Aorta (tissue), 5 donors: ENCODE data around the gene SLC49A3. TPM values are rescaled to one million over a fixed set of nuclear protein-coding genes. Genes with fewer than 3 reads are reported as not detected.
"Not testable (repeated sequence)": the region's sequence is repeated elsewhere in the genome, so short reads cannot be mapped to it uniquely, and the experiment has no call there.

Experiments used
- ATAC-seq: fragments of 200-7000 bp; cut with Tn5 transposase; one replicate; pipeline ENCODE4 v1.9.1; 2022; ENCODE audit warnings: moderate library complexity; ENCODE audit not compliant: low FRiP score
- DNase-seq, 2 donors: peaks; one replicate each; pipeline ENCODE4 v3.0.0-alpha.2; 2020
- H3K27ac ChIP-seq, 2 donors: one replicate each; pipeline ENCODE4 v1.5.1; 2013; ENCODE audit warnings: low read length in 2 of 2, mild to moderate bottlenecking in 2 of 2, moderate library complexity in 2 of 2, control low read depth in 1 of 2, inconsistent platforms in 1 of 2, low read depth in 1 of 2
- H3K27me3 ChIP-seq, 2 donors: one replicate each; pipeline ENCODE4 v1.6.1; 2013; ENCODE audit warnings: control low read depth in 1 of 2, low read length in 1 of 2, mild to moderate bottlenecking in 1 of 2, moderate library complexity in 1 of 2; ENCODE audit not compliant: insufficient read depth in 2 of 2, control insufficient read depth in 1 of 2
- H3K36me3 ChIP-seq, 2 donors: one replicate each; pipeline ENCODE4 v1.6.1; 2013; ENCODE audit warnings: control low read depth in 1 of 2, low read length in 1 of 2, mild to moderate bottlenecking in 1 of 2; ENCODE audit not compliant: insufficient read depth in 2 of 2, control insufficient read depth in 1 of 2
- H3K4me1 ChIP-seq, 2 donors: one replicate each; pipeline ENCODE4 v1.6.1; 2013; ENCODE audit warnings: low read length in 2 of 2, control low read depth in 1 of 2, mild to moderate bottlenecking in 1 of 2, moderate library complexity in 1 of 2; ENCODE audit not compliant: insufficient read depth in 2 of 2, control insufficient read depth in 1 of 2
- H3K4me3 ChIP-seq, 2 donors: one replicate each; pipeline ENCODE4 v1.5.1; 2013; ENCODE audit warnings: low read length in 2 of 2, control low read depth in 1 of 2, mild to moderate bottlenecking in 1 of 2
- H3K9me3 ChIP-seq: one replicate; pipeline ENCODE4 v1.6.1; 2013; ENCODE audit warnings: mild to moderate bottlenecking, low read length; ENCODE audit not compliant: control insufficient read depth
- WGBS, 2 donors: extraction: QIAGEN DNeasy Blood & Tissue Kit; methylation state at CpG; one replicate each; pipeline ENCODE4 v1.1.7; 2013; 5-methylcytosine and 5-hydroxymethylcytosine counted together
- intact Hi-C, 2 donors: fragments of 100-400 bp; cut with DNase I; formaldehyde crosslinking; loops; one replicate each; pipeline versions ENCODE4 v1.14.2 to v1.15.0; 2022
- polyA plus RNA-seq, 2 donors: library from polyadenylated mRNA; stranded (reverse); fragments of 200-250 nt; gene quantifications; one replicate each; pipeline ENCODE4 v1.2.3, GENCODE V29; 2013
- total RNA-seq, 2 donors: library from RNA; stranded (reverse); fragmentation: NEBNext Ultra II Directional; extraction: Animal tissue kit (Norgen Biotek cat#: 25700); gene quantifications; one replicate each; pipeline ENCODE4 v1.2.1, GENCODE V29; 2021
- donor health status: healthy with polysubstance abuse.
- donor health status: Bipolar disorder and iron deficiency.
- donor health status: DM: no; HTN: no; CAD: no.
- donor health status: DM: no; HTN: no; CAD: no.
- donor health status: DM: yes; HTN: yes; CAD: no.

The SLC49A3 gene
- total and polyA plus RNA-seq, 4 donors, result 3.0 to 22.9 (median 15.4) TPM

DNA sequence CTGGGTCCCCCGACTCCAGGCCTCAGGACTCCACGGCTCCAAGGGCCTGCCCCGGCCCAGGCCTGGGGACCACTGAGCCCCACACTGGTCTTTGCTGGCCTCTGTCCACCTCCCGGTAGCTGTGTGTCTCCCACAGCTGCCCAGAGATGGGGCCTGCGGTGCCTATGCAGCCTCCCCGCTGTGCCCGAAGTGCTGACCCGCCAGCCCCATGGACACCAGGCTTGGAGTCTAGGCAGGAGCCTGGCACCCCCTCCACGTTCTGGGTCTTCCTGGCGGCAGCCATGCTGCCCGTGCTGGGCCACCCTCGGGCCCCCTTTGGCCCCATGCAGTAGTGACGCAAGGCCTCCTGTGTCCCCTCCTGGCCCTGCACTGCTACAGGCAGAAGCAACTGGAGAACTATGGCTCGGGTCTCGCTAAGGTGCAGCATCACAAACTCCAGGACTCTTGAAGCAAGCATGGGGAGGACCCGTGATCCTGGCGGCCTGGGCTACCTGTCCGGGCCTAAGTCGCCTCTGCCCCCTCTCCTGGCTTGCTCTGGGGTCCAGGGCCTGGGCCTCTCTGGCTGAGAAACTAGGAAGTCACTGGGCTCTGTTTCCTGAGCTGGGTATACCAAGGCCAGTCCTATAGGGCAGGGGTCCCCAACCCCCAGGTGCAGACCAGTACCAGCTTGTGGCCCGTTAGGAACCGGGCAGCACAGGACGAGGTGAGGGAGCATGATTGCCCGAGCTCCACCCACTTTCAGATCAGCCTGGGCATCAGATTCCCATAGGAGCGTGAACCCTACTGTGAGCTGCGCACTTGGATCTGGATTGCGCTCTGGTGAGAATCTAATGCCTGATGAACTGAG is 13.7 kb downstream of the SLC49A3 start:
- Histone ChIP-seq H3K9me3 (no peaks in the 10 kb centered on the region), H3K4me3 (peak overlapping the region; percentile 75 to 85), H3K4me1 (no peaks in the 10 kb centered on the region), H3K36me3 (no peaks in the 10 kb centered on the region), H3K27ac (no peak overlapping the region), H3K27me3 (no peaks in the 10 kb centered on the region)
- ATAC-seq (peak; percentile 1), DNase-seq (peak; percentile 63 to 74)
- 65 to 69% methylated on average over 24 to 26 of the region's 26 CpGs for WGBS, 2 donors
- intact Hi-C loops, result loop anchor here in 1 of 2 donors (10.0 kb wide), 1 partner anchor 110 kb away; no protein-coding TSS in a partner anchor

DNA sequence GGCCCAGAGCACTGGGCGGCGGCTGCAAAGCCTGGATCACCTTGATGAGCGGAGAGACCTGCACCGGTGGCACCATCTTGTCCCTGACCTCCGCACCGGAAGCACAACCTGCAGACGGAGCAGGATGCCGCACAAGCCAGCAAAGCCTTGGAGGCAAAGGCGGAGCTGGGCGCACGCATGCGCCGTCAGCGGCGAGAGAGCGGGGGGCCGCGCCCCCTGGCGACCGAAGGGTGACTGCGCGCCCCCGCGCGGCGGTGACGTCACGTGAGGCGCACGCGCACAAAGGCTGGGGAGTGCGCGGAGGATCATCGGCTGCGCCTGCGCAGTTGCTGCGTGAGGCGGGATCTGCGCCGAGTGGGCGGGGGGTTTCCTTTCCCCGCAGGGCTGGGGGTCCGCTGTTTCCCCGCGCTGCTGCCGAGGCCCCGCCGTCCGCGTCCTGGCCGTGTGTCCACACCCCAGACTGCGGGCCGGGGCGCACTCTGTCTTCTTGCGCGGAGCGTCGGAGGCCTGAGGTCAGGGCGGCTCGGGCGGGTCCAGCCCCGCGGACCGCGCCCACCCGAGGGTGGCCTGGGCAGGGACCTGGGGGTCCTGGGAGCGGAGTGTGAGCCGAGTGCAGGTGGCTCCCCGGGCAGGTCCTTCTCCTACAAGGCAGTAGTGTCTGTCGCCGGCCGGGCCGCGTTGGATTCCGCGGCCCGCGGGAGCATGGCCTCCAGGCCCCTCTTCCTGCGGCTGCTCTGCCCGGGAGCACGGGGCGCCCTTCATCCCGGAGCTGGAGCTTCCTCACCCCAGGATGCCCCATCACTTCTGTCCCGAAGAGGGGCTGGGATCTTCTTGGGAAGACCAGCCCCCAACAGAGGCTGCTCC is 14.5 kb downstream of the SLC49A3 start, which contains the start of the genes ATP5ME and MYL5:
TSS of gene ATP5ME (minus strand) at position 105 of the 864 bp plus-strand sequence. CDS start at position 76, 29 bp downstream.
TSS of gene MYL5 (plus strand) at position 371 of the 864 bp plus-strand sequence. CDS start 3,485 bp downstream, outside the sequence.
- intact Hi-C loops, result loop anchor here in 1 of 2 donors (5.0 to 10.0 kb wide), 2 partner anchors 110 to 432 kb away; no protein-coding TSS in a partner anchor
- Histone ChIP-seq H3K4me1 (no peaks in the 10 kb centered on the region), H3K36me3 (no peaks in the 10 kb centered on the region), H3K27me3 (no peaks in the 10 kb centered on the region), H3K9me3 (no peaks in the 10 kb centered on the region), H3K4me3 (peak within 1 kb of the TSS; percentile 75 to 85), H3K27ac (peak within 1 kb of the TSS in 1 of 2 donors; percentile 35)
- 0 to 1% methylated on average over 69 to 84 of the region's 84 CpGs for WGBS, 2 donors
- peak; percentile 96 for ATAC-seq
- peak; percentile 98 to 99 for DNase-seq

DNA sequence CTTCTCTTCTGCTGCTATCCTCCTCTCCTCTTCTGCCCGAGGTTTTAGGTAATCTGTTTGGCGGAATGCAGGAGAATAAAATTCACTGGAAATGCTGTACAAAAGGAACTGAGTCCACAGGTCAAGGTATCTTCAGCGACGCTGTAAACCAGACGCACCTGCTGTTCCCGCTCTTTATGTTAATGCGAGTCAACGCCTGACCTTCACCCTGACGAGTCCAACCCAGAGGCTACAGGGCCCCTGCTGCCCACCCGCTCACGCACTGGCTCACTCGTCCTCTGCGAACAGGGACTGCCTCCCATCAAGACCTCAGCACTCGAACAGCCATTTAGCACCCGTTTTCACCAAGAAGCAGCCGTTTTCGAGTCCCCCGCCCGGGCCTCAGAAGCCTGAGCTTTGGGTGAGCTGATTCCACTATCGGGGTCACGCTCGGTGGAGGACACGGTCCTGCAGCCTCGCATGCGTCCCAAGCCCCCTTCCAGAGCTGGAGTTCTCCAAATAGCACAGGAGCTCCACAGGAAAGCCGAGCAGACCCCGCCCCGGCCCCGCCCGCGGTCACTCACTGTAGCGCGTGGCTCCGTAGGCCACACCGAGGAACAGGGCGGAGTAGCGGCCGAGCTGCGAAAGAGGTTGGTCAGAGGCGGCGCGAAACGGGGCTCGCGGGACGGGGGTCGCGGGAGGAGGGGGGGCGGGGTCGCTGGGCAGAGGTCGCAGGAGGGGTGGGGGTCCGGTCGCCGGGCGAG is 15.4 kb downstream of the SLC49A3 start:
- Histone ChIP-seq H3K27me3 (no peaks in the 10 kb centered on the region), H3K9me3 (no peaks in the 10 kb centered on the region), H3K27ac (no peak overlapping the region), H3K4me1 (no peaks in the 10 kb centered on the region), H3K36me3 (no peaks in the 10 kb centered on the region), H3K4me3 (peak overlapping the region; percentile 32 to 62)
- DNase-seq (peak in 1 of 2 donors; percentile 77), ATAC-seq (peak; percentile 30)
- intact Hi-C loops, result loop anchor here in 1 of 2 donors (5.0 to 10.0 kb wide), 2 partner anchors 111 to 431 kb away; no protein-coding TSS in a partner anchor
- WGBS, 2 donors, result 8 to 9% methylated on average over 46 to 55 of the region's 55 CpGs

DNA sequence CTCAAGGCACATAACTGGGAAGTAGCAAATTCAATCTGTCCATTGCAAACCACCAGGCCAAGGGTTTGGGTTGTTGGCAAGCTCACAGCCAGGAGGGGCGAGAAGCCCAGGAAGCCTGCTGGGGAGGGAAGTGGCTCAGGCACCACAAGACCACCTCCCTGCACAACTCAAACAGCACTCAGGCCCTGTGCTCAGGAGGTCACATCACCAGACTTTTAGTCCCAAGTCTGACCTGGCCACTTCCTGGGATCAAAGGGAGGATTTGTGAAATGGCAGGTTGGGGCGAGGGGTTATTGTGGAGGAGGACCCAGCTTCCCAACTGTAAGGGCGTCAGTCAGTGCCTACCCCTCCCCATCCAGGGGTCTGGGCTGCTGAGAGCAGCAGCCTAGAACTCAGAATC is 17.2 kb downstream of the SLC49A3 start:
- Histone ChIP-seq H3K4me1 (no peaks in the 10 kb centered on the region), H3K27ac (no peak overlapping the region), H3K9me3 (no peaks in the 10 kb centered on the region), H3K36me3 (no peaks in the 10 kb centered on the region), H3K27me3 (no peaks in the 10 kb centered on the region), H3K4me3 (no peak overlapping the region)
- ATAC-seq (no peak), DNase-seq (no peak)
- intact Hi-C loops, result loop anchor here in 1 of 2 donors (5.0 to 10.0 kb wide), 2 partner anchors 113 to 429 kb away; no protein-coding TSS in a partner anchor
- WGBS, 2 donors, result 91 to 93% methylated on average over 3 of the region's 3 CpGs

DNA sequence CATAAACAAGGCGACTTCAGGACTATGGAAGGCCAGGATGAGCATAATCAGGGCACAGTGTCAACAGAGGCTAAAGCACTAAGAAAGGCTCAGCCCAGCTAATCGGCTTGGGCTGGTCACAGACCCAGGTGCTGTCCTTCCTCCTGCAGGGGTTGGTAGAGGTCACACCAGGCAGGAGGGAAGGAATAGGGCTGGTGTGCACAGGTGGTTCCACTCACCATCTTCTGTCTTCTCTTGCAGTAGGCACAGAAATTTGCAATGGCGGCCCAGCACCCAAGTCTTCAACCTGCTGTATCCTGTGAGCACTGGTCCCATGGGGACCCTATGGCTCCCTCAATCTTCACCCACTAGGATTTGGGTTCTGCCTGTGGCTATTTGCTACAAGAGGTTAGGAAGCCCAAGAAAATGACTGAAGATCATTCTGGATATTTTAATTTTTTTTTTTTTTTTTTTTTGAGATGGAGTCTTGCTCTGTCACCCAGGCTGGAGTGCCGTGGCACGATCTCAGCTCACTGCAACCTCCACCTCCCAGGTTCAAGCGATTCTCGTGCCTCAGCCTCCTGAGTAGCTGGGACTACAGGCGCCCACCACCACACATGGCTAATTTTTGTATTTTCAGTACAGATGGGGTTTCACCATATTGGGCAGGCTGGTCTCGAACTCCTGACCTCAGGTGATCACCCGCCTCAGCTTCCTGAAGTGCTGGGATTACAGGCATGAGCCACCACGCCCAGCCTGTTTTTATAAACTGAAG is 19.0 kb downstream of the SLC49A3 start:
- H3K36me3 ChIP-seq, DNase-seq, H3K9me3 ChIP-seq, ATAC-seq, H3K4me1 ChIP-seq, H3K27me3 ChIP-seq, H3K27ac ChIP-seq, H3K4me3 ChIP-seq: not testable (repeated sequence)
- 93 to 94% methylated on average over 11 of the region's 11 CpGs for WGBS, 2 donors
- intact Hi-C loops, result loop anchor here in 1 of 2 donors (5.0 to 10.0 kb wide), 2 partner anchors 115 to 428 kb away; no protein-coding TSS in a partner anchor

DNA sequence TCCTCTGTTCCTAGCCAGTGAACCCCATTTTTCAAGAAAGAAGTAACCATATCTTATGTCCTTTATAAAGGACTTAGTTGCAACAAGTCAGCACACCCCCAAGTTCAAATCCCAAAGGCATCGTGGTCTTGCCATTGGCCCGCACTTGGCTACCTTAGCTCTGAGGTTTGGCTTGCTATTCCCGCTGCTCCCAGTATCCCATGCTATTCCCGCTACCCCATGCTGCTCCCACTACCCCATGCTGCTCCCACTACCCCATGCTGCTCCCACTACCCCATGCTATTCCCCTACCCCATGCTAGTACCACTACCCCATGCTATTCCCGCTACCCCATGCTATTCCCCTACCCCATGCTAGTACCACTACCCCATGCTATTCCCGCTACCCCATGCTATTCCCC is 20.7 kb downstream of the SLC49A3 start:
- H3K36me3 ChIP-seq, intact Hi-C loops, H3K27me3 ChIP-seq, H3K9me3 ChIP-seq, H3K4me3 ChIP-seq, H3K27ac ChIP-seq, H3K4me1 ChIP-seq, ATAC-seq: not testable (repeated sequence)
- DNase-seq, result peak in 1 of 2 donors; percentile 12
- 85 to 89% methylated on average over 6 of the region's 6 CpGs for WGBS, 2 donors

DNA sequence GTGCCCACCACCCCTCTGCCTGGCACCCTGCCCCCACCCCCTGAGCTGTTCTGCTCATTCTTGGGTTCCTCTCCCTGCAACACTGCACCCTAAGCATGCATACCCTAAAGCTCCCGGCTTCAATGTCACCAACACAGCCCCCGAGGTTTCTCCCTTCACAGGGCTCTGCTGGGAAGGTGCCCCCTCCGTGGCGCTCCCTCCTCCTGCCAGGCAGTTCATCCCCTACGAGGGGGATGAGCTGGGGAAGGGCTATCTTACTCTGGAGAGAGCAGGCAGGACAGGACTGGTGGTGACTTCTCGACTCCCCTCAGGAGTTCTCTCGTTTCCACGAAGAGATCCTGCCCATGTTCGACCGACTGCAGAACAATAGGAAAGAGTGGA is 21.4 kb downstream of the SLC49A3 start:
- H3K4me3 ChIP-seq, result no peak overlapping the region
- WGBS, 2 donors, result 60 to 61% methylated on average over 10 of the region's 10 CpGs
- H3K4me1 ChIP-seq, result no peaks in the 10 kb centered on the region
- intact Hi-C loops, result no loop called here
- ATAC-seq (no peak), DNase-seq (peak in 1 of 2 donors; percentile 17)
- H3K27me3 ChIP-seq, result no peaks in the 10 kb centered on the region
- H3K9me3 ChIP-seq, result no peaks in the 10 kb centered on the region
- no peak overlapping the region for H3K27ac ChIP-seq
- no peaks in the 10 kb centered on the region for H3K36me3 ChIP-seq
